GM12878 (cell line): Measurements from ENCODE around the gene GCNT2. TPM values are rescaled to one million over a fixed set of nuclear protein-coding genes. Genes with fewer than 3 reads are reported as not detected.

Source experiments
- ATAC-seq: fragments of 200-7000 bp; cut with Tn5 transposase; 3 replicates; pipeline ENCODE4 v1.9.1; 2020; ENCODE audit warnings: mild to moderate bottlenecking, moderate library complexity
- BruUV-seq: library from RNA; stranded (reverse); fragments of 400-500 nt; replicated peaks from 2 replicates; lab custom pipeline; 2021; lab: Mats Ljungman, UMichigan
- CTCF ChIA-PET: fragments of 300-600 bp; sonication (Branson Sonifier 250); formaldehyde crosslinking; extraction: SDS; loops from one replicate; lab custom pipeline; 2021; ENCODE audit warnings: inconsistent platforms; lab: Yijun Ruan, JAX
- POLR2A ChIA-PET: fragments of 350-600 bp; formaldehyde crosslinking; extraction: SDS; loops from one replicate; lab custom pipeline; 2021; ENCODE audit warnings: inconsistent platforms; lab: Charles Lee
- RAD21 ChIA-PET: fragments of 300-600 bp; sonication (Branson Sonifier 250); formaldehyde crosslinking; loops from one replicate; lab custom pipeline; 2023; ENCODE audit warnings: antibody characterized with exemption; ENCODE audit not compliant: unreplicated experiment; lab: Charles Lee
- SMC1A ChIA-PET: fragments of 300-600 bp; sonication (Branson Sonifier 250); formaldehyde crosslinking; loops from one replicate; lab custom pipeline; 2023; ENCODE audit not compliant: unreplicated experiment, uncharacterized antibody; lab: Charles Lee
- DNase-seq: peaks from one replicate; pipeline ENCODE4 v3.0.0-alpha.2; 2011; ENCODE audit warnings: low read depth, low spot score
- FAIRE-seq: peaks from 3 replicates; lab custom pipeline; 2011; peaks lifted over from hg19 to GRCh38; lab: Jason Lieb, UNC
- H2AFZ ChIP-seq: 2 replicates; pipeline ENCODE4 v1.6.0; 2011; ENCODE audit warnings: low read depth, low read length, control low read depth; ENCODE audit not compliant: control insufficient read depth
- H3K27ac ChIP-seq: 2 replicates; pipeline ENCODE4 v1.5.1; 2011; ENCODE audit warnings: control low read depth; ENCODE audit not compliant: control insufficient read depth, insufficient read depth
- H3K27me3 ChIP-seq, 2 experiments: replicated peaks in 1 of 2; 2 replicates each; pipeline versions ENCODE4 v1.6.0 to v1.6.1; 2011; ENCODE audit warnings: low read length in 1 of 2; ENCODE audit not compliant: control insufficient read depth in 2 of 2, insufficient read depth in 2 of 2
- H3K36me3 ChIP-seq, 2 experiments: 2 replicates each; pipeline ENCODE4 v1.5.1; 2011; ENCODE audit warnings: low read length in 1 of 2; ENCODE audit not compliant: control insufficient read depth in 2 of 2, insufficient read depth in 2 of 2
- H3K4me1 ChIP-seq: 2 replicates; pipeline ENCODE4 v1.6.1; 2011; ENCODE audit warnings: mild to moderate bottlenecking, low read length, moderate library complexity, mixed read lengths; ENCODE audit not compliant: control insufficient read depth, insufficient read depth
- H3K4me2 ChIP-seq: 2 replicates; pipeline ENCODE4 v1.6.0; 2011; ENCODE audit warnings: control low read depth; ENCODE audit not compliant: control insufficient read depth, insufficient read depth
- H3K4me3 ChIP-seq: fragments of 200-600 bp; sonication (generic); 2 replicates; pipeline ENCODE4 v1.5.1; 2016
- H3K79me2 ChIP-seq: 2 replicates; pipeline ENCODE4 v1.6.0; 2011; ENCODE audit warnings: low read length; ENCODE audit not compliant: control insufficient read depth, insufficient read depth
- H3K9ac ChIP-seq: 2 replicates; pipeline ENCODE4 v1.8.0; 2011; ENCODE audit warnings: low read length, control low read depth, mixed read lengths; ENCODE audit not compliant: control insufficient read depth, insufficient read depth
- H3K9me3 ChIP-seq: replicated peaks from 3 replicates; pipeline ENCODE4 v1.5.1; 2011; ENCODE audit warnings: mild to moderate bottlenecking, low read length; ENCODE audit not compliant: control insufficient read depth, insufficient read depth
- H4K20me1 ChIP-seq: 2 replicates; pipeline ENCODE4 v1.6.0; 2011; ENCODE audit not compliant: control insufficient read depth, insufficient read depth
- BMI1 ChIP-seq: fragments of 450-650 bp; IDR thresholded peaks from 2 replicates; pipeline ENCODE4 v1.6.1; 2016; ENCODE audit warnings: mild to moderate bottlenecking, moderate library complexity, borderline replicate concordance
- CBFB ChIP-seq: IDR thresholded peaks from 2 replicates; pipeline ENCODE4 v1.6.1; 2016; ENCODE audit warnings: antibody characterized with exemption, low read depth
- CHD1 ChIP-seq: IDR thresholded peaks from 2 replicates; pipeline ENCODE4 v1.6.1; 2012; ENCODE audit warnings: low read depth, low read length, improper control_type of control experiment
- CHD4 ChIP-seq: fragments of 200-600 bp; sonication (generic); IDR thresholded peaks from 2 replicates; pipeline ENCODE4 v1.6.1; 2016; ENCODE audit warnings: mild to moderate bottlenecking
- ETV6 ChIP-seq, 2 experiments: fragments of 450-650 bp in 1 of 2; IDR thresholded peaks in 1 of 2; conservative IDR thresholded peaks in 1 of 2; 2 replicates each; pipeline ENCODE4 v1.6.1; 2014; ENCODE audit warnings: antibody characterized with exemption in 1 of 2, borderline replicate concordance in 1 of 2, low read depth in 1 of 2, mild to moderate bottlenecking in 1 of 2, moderate library complexity in 1 of 2
- FOXM1 ChIP-seq: IDR thresholded peaks from 2 replicates; pipeline ENCODE4 v1.6.1; 2012; ENCODE audit warnings: low read depth, mild to moderate bottlenecking, inconsistent platforms, low read length, moderate library complexity
- HCFC1 ChIP-seq: fragments of 150-350 bp; IDR thresholded peaks from 2 replicates; pipeline ENCODE4 v1.6.1; 2014; ENCODE audit warnings: low read length
- HDAC2 ChIP-seq: fragments of 200-600 bp; sonication (generic); IDR thresholded peaks from 2 replicates; pipeline ENCODE4 v1.6.1; 2017
- HDGF ChIP-seq: fragments of 450-650 bp; IDR thresholded peaks from 2 replicates; pipeline ENCODE4 v1.6.1; 2016; ENCODE audit warnings: antibody characterized with exemption
- NBN ChIP-seq: fragments of 450-650 bp; IDR thresholded peaks from 2 replicates; pipeline ENCODE4 v1.6.1; 2016
- RAD51 ChIP-seq: fragments of 450-650 bp; IDR thresholded peaks from 2 replicates; pipeline ENCODE4 v1.6.1; 2016; ENCODE audit warnings: moderate library complexity, mild to moderate bottlenecking, inconsistent platforms
- RELA ChIP-seq: fragments of 450-650 bp; IDR thresholded peaks from 2 replicates; pipeline ENCODE4 v1.8.0; 2014; ENCODE audit warnings: borderline replicate concordance; ENCODE audit not compliant: partially characterized antibody
- SMC3 ChIP-seq: IDR thresholded peaks from 2 replicates; pipeline ENCODE4 v1.6.1; 2011; ENCODE audit warnings: low read length, improper control_type of control experiment, borderline replicate concordance
- SUZ12 ChIP-seq: fragments of 200-600 bp; sonication (generic); IDR thresholded peaks from one replicate; pipeline ENCODE4 v1.6.1; 2018; ENCODE audit warnings: antibody characterized with exemption, mild to moderate bottlenecking; ENCODE audit not compliant: unreplicated experiment
- TCF3 ChIP-seq: IDR thresholded peaks from 2 replicates; pipeline ENCODE4 v1.6.1; 2012; ENCODE audit warnings: low read depth, mild to moderate bottlenecking, low read length, borderline replicate concordance; ENCODE audit not compliant: insufficient read depth
- YBX1 ChIP-seq: fragments of 450-650 bp; IDR thresholded peaks from 2 replicates; pipeline ENCODE4 v1.6.1; 2016; ENCODE audit warnings: antibody characterized with exemption
- YY1 ChIP-seq: IDR thresholded peaks from 2 replicates; pipeline ENCODE4 v1.6.1; 2011; ENCODE audit warnings: low read depth, mild to moderate bottlenecking, low read length
- WGBS: methylation state at CpG from one replicate; pipeline ENCODE4 v1.1.6; 2016; ENCODE audit warnings: low lambda C conversion rate; ENCODE audit not compliant: insufficient replicate concordance, insufficient coverage; ENCODE audit errors: missing lambda C conversion rate; 5-methylcytosine and 5-hydroxymethylcytosine counted together
- in situ Hi-C: fragments of 300-500 bp; cut with MboI; formaldehyde crosslinking; loops from 9 replicates; pipeline ENCODE4 v1.14.3; 2018; ENCODE audit warnings: mixed read lengths
- intact Hi-C: fragments of 100-400 bp; cut with micrococcal nuclease; formaldehyde crosslinking; loops from one replicate; pipeline ENCODE4 v1.14.2; 2022; ENCODE audit not compliant: unreplicated experiment
- polyA plus RNA-seq, 11 experiments: library from polyadenylated mRNA; depleted of rRNA in 4 of 11; unstranded in 6 of 11; stranded (reverse) in 5 of 11; fragments of >200 nt; fragmentation: Nextera tagmentation in 4 of 11; fragmentation: Illumina TruSeq in 1 of 11; extraction: Ambion mirVana in 4 of 11; extraction: Trizol in 1 of 11; gene quantifications; 1 replicate in 1 of 11; 2 replicates in 10 of 11; pipeline versions ENCODE4 v1.2.1 to v1.2.3, GENCODE V29; 2011 to 2016; ENCODE audit warnings: inconsistent platforms in 2 of 11, missing spikeins in 2 of 11, low read depth in 1 of 11
- total RNA-seq, 4 experiments: library from RNA; depleted of rRNA in 3 of 4; stranded (reverse); fragments of >200 nt in 3 of 4; fragmentation: Illumina TruSeq in 1 of 4; extraction: Trizol in 1 of 4; gene quantifications; 2 replicates each; pipeline versions ENCODE4 v1.2.1 to v1.2.3, GENCODE V29; 2013 to 2021
- TF ChIP-seq, protein P1 (sequence below): fragments of 450-650 bp; IDR thresholded peaks from 2 replicates; pipeline ENCODE4 v1.6.1; 2017; ENCODE audit warnings: low read depth, mild to moderate bottlenecking, moderate library complexity

Gene GCNT2
- total and polyA plus RNA-seq, 10 of the 15 experiments (the other 5 are each of a cell fraction or from before 2014, with no cell fraction given), result 5.0 to 21.6 (median 11.9) TPM

DNA sequence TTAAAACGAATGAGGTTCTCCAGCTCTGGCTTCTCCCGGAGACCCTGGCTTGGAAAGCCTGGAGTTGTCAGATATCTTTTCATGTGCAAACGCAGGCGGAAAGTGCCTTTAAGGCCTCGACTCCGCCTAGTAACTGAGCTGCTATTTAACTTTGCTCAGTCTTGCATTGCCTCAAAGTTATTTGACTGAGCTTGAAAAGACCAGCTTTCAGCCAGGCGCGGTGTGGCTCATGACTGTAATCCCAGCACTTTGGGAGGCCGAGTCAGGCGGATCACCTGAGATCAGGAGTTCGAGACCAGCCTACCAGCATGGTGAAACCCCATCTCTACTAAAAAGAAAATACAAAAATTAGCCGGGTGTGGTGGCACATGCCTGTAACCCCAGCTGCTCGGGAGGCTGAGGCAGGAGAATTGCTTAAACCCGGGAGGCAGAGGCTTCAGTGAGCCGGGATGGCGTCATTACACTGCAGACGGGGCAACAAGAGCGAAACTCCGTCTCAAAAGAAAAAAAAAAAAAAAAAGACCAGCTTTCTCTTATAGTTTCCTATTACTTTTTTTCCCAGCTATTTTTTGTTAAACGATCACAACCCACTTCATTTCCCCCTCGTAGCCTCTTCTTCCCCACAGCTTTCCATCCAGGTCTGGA is 1.9 kb downstream of the GCNT2 start:
- SMC1A ChIA-PET, result interaction anchor here (0.8 to 2.1 kb wide), 5 partner anchors 9 to 279 kb away, joined by 3 to 9 read pairs (median 3); no protein-coding TSS in a partner anchor
- in situ Hi-C loops, result no loop called here
- no peak for DNase-seq
- Histone ChIP-seq H3K36me3 (no peaks in the 10 kb centered on the region), H4K20me1 (no peaks in the 10 kb centered on the region), H3K79me2 (no peaks in the 10 kb centered on the region), H2AFZ (no peak overlapping the region), H3K9ac (no peak overlapping the region), H3K4me3 (no peak overlapping the region), H3K9me3 (no peaks in the 10 kb centered on the region), H3K4me2 (no peak overlapping the region), H3K27me3 (no peaks in the 10 kb centered on the region), H3K4me1 (peaks cover 20% of the 10 kb centered on the region), H3K27ac (no peak overlapping the region)
- FAIRE-seq, result no peak
- CTCF ChIA-PET, result interaction anchor here (1.0 to 2.0 kb wide), 4 partner anchors 9 to 172 kb away, joined by 3 to 6 read pairs (median 4); partner anchors contain the start of gene PAK1IP1
- TF ChIP-seq SMC3 (no peak), RAD51 (no peak), NBN (no peak), CBFB (no peak), ETV6 (conservative IDR thresholded peaks at IDR 0.05 in 1 of 2, IDR thresholded peaks at IDR 0.05 in 1 of 2; ENCODE audit: borderline replicate concordance in 1 of 2, low read depth in 1 of 2) (no peak)
- POLR2A ChIA-PET, result interaction anchor here (1.1 to 1.3 kb wide), 2 partner anchors 9 to 12 kb away, joined by 3 to 6 read pairs; no protein-coding TSS in a partner anchor
- RAD21 ChIA-PET, result no interaction called here
- ATAC-seq, result no peak
- BruUV-seq, result no TSS peak
- intact Hi-C loops, result no loop called here
- WGBS, result 82% methylated on average over 18 of the region's 21 CpGs

GRCh38 chr6:10526156-10526555 is 5.0 kb downstream of the GCNT2 start:
- H3K36me3 ChIP-seq, result no peaks in the 10 kb centered on the region
- RAD21 ChIA-PET, result interaction anchor here (0.7 to 1.2 kb wide), 2 partner anchors 130 to 168 kb away, joined by 3 read pairs; partner anchors contain the start of genes C6orf52 and PAK1IP1
- BruUV-seq, result no TSS peak
- no peaks in the 10 kb centered on the region for H3K9me3 ChIP-seq
- no peak overlapping the region for H3K4me2 ChIP-seq
- no peak overlapping the region for H2AFZ ChIP-seq
- H3K27me3 ChIP-seq, result no peaks in the 10 kb centered on the region
- ATAC-seq (no peak), FAIRE-seq (no peak), DNase-seq (no peak)
- no peak overlapping the region for H3K27ac ChIP-seq
- SMC1A ChIA-PET, result no interaction called here
- intact Hi-C loops (no loop called here), in situ Hi-C loops (no loop called here)
- POLR2A ChIA-PET, result no interaction called here
- H3K4me3 ChIP-seq, result no peak overlapping the region
- no peaks in the 10 kb centered on the region for H4K20me1 ChIP-seq
- H3K4me1 ChIP-seq, result peaks cover 11% of the 10 kb centered on the region
- peaks cover 21% of the 10 kb centered on the region for H3K79me2 ChIP-seq
- WGBS, result 88% methylated on average over 6 of the region's 6 CpGs
- CTCF ChIA-PET, result interaction anchor here (0.8 kb wide), 1 partner anchor 20 kb away, joined by 3 read pairs; no protein-coding TSS in a partner anchor
- no peak overlapping the region for H3K9ac ChIP-seq
- TF ChIP-seq CHD4 (no peak), FOXM1 (no peak), RELA (no peak), SUZ12 (no peak), HDAC2 (no peak), HCFC1 (no peak), CHD1 (no peak), YY1 (no peak), HDGF (no peak), TCF3 (no peak), BMI1 (no peak), YBX1 (no peak)
- TF ChIP-seq, protein P1, sequence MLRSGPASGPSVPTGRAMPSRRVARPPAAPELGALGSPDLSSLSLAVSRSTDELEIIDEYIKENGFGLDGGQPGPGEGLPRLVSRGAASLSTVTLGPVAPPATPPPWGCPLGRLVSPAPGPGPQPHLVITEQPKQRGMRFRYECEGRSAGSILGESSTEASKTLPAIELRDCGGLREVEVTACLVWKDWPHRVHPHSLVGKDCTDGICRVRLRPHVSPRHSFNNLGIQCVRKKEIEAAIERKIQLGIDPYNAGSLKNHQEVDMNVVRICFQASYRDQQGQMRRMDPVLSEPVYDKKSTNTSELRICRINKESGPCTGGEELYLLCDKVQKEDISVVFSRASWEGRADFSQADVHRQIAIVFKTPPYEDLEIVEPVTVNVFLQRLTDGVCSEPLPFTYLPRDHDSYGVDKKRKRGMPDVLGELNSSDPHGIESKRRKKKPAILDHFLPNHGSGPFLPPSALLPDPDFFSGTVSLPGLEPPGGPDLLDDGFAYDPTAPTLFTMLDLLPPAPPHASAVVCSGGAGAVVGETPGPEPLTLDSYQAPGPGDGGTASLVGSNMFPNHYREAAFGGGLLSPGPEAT, result no peak
